ENCODE measurements around the gene ABCA5.

Gene ABCA5, protein sequence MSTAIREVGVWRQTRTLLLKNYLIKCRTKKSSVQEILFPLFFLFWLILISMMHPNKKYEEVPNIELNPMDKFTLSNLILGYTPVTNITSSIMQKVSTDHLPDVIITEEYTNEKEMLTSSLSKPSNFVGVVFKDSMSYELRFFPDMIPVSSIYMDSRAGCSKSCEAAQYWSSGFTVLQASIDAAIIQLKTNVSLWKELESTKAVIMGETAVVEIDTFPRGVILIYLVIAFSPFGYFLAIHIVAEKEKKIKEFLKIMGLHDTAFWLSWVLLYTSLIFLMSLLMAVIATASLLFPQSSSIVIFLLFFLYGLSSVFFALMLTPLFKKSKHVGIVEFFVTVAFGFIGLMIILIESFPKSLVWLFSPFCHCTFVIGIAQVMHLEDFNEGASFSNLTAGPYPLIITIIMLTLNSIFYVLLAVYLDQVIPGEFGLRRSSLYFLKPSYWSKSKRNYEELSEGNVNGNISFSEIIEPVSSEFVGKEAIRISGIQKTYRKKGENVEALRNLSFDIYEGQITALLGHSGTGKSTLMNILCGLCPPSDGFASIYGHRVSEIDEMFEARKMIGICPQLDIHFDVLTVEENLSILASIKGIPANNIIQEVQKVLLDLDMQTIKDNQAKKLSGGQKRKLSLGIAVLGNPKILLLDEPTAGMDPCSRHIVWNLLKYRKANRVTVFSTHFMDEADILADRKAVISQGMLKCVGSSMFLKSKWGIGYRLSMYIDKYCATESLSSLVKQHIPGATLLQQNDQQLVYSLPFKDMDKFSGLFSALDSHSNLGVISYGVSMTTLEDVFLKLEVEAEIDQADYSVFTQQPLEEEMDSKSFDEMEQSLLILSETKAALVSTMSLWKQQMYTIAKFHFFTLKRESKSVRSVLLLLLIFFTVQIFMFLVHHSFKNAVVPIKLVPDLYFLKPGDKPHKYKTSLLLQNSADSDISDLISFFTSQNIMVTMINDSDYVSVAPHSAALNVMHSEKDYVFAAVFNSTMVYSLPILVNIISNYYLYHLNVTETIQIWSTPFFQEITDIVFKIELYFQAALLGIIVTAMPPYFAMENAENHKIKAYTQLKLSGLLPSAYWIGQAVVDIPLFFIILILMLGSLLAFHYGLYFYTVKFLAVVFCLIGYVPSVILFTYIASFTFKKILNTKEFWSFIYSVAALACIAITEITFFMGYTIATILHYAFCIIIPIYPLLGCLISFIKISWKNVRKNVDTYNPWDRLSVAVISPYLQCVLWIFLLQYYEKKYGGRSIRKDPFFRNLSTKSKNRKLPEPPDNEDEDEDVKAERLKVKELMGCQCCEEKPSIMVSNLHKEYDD (N-terminal part only)

DNA sequence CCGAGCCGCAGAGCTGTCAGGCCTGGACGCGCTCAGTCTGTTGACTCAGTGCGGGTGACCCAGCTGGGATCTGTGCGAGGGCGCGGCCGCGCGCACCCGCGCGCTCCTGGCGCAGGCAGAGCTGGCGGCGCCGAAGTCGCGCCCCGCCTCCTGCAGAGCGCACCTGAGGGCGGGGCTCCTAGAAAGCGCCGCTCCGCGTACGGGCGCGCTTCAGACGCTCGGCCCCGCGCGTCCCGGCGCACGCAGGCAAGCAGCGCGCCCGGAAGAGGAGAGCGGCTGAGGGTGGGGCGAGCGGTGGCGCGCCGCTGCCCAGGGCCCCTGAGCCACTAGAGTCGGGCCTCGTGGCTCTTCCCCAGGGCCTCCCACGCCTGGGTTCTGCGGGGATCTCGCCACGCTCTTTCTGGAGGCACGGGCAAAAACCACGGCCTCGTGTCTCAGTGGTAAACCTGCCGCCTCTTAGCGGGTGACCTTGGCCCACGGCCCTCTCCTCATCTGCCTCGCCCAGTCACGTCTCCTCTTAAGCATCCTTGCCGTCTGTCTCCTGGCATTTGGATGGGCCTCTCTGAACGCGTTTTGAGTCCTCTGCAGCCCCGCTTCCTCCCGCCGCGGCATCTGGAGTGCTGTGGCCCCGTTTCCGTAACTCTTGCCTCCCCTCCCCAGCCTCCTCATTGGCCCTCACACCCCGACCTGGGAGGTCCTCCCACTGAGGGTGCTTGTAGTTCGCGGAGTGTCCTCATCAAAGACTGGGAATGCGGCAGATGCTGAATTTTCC is at the start of gene ABCA5:
Gene ABCA5 (minus strand): TSS at position 74 of the 772 bp plus-strand sequence. CDS start 12,718 bp downstream, outside the sequence.
- peak; percentile 81 for DNase-seq

DNA sequence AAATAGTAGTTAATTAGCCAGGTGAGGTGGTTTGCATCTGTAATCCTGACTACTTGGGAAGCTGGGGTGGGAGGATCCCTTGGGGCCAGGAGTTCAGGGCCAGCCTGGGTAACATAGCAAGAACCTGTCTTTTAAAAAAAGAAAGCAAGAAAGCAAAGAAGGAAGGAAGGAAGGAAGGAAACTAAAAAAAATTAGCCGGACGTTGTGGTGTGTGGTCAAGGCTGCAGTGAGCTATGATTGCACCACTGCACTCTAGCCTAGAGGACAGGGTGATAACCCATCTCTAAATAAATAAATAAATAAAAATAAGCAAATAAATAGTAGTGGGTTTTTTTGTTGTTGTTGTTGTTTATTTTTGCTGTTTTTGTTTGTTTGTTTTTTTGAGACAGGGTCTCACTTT is 48.3 kb upstream of the ABCA5 start:
- DNase-seq = no peak

DNA sequence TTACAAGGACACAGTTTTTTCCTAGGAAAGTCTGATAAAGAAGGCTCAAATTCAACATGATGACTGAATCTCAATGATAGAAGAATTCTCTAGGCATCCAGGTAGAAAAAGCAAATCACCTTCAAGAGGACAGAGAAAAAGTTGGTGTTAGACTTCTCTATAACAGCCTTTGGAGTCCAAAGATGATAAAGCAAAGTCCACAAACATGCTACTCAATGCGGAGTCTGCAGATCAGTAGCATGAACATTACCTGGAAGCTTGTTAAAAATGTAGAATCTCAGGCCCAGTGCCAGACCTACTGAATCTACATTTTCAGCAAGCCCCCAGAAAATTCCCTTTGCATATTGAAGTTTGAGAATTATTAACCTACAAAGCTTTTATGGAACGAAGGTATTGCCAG is 46.1 kb upstream of the ABCA5 start:
- DNase-seq = no peak

DNA sequence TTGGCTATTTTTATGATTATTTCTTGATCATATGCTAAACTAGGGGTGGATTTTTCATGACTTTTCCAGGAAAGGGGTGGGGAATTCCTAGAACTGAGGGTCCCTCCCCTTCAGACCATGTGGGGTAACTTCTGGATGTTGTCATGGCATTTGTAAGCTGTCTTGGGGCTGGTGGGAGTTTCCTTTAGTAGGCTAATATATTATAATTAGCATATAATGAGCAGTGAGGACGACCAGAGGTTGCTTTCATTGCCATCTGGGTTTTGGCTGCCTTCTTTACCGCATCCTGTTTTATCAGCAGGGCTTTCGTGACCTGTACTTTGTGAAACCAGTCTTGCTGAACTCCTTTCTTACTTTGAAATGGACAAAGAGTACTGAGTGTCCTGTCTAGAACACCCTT is 40.4 kb upstream of the ABCA5 start:
- no peak for DNase-seq

DNA sequence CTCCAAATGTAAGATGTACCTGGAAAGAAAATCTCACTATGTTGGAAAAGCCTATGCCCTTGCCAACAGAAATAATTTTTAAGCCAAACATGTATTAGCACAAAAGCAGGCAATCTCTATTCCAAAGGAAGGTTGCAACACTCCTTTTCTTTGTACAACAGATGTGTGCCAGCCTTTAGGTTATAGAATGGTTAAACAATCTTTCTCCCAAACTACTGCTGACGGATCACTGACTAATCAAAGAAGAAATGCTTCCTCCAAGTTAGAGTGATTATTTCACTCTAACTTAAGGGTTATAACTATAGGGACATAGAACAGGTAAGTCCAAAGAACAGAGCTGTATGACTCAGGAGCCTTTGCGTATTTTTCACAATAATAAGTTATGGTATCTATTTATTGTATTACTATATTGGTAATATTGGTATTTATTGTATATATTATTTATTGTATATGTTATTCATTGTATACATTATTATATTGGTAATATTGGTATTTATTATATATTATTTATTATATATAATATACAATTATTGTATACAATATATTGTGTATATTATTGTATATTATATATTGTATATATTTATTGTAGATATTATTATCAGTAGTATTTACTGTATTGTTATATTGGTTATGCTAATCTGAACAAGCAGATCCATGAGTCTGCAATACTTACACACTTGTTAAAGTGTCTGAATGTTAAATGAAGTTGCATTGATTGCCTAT is 36.7 kb upstream of the ABCA5 start:
- DNase-seq = no peak

DNA sequence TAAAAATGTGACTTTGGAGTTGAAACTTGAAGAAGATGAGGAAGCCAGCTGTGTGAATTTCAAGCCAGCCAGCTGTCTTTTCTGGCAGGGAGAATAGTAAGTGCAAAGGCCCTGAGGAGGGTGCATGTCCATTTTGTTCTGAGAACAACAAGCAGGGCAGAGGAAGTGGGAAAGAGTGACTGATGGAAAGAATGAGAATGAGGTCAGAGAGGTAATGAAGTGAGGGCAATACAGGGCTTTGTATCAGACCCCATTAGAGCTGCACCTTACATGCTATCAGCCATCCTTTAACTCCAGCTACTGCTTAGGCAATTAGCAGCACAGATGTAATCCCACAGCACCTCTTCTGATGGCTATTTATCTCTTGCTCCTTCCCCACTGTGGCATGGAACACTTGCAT is 34.2 kb upstream of the ABCA5 start:
- DNase-seq = no peak

DNA sequence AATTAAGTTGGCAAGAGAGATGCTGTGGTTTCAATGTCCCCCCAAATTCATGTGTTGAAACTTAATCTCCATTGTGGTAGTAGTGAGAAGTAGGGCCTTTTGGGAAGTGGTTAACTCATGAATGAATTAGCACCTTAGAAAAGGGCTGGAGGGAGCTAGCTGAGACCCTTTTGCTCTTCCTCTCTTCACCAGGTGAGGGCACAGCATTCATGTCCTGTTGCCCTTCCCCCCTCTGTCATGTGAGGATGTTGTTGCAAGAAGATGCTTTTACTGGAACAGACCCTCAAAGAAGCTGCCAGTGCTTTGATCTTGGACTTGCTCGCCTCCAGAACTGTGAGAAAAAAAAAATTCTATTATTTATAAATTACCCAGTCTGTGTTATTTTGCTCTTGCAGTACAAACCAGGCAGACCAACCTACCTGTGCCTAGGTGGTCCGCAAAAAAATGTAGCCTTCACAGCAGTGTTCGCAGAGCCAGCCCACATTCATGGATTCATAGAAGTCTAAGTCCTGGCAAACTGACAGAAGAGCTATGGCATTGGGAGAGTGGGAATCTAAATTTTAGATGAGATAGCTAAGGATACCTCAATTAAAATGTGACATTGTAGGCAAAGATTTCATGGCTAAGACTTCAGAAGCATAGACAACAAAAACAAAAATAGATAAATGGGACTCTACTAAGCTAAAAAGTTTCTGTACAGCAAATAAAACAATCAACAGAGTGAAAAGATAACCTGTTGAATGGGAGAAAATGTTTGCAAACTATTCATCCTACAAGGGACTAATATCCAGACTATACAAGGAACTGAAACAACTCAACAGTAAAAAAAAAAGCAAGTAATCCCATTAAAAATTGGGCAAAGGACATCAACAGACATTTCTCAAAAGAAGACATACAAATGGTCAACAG is 32.0 kb upstream of the ABCA5 start:
- no peak for DNase-seq

DNA sequence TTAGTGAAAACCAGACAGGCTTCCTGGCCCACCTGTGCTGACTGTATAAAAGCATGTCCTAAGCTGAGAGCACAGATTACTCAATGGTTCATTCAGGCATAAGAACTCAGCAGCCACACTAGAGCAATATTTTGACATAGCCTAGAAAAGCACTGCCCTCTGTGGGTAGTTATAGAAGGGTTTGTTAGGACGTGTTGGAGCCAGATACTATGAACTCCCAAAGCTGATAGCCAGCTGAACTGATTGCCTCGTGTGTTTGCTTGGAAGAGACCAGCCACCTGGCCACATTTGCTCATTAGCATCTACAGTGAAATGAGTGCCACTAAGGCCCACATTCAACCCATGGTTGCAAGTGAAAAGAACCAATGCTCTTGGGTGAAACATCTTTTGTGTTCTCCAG is 30.8 kb upstream of the ABCA5 start:
- DNase-seq = no peak

DNA sequence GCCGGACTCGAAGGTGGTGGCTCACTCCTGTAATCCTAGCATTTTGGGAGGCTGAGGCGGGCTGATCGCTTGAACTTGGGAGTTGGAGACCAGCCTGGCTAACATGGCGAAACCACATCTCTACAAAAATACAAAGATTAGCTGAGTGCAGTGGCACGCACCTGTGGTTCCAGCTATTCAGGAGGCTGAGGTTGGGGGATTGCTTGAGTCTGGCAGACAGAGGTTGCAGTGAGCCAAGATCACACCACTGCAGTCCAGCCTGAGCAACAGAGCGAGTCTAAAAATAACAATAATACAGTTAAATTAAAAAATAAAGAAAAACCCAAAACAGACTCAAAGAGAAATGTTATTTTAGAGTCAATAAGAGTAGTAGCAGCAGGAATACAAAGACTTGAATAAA is 29.7 kb upstream of the ABCA5 start:
- DNase-seq = no peak

DNA sequence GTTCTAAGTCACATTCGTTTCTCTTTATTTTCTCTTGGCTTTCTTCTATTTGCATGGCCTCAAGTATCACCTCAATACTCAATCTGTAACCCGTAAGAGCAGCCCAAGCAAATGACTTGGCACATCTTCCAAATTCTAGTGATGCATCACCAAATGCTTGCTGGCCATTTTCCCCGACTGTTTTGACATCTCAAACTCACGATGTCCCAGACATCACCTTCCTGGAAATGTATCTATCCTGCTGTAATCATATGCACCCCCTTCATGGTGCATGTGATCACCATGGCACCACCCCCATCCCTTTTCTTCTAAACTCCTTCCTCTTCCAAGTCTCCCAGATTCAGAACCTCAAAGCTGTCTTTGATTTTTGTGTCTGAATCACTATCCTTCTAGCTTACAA is 24.0 kb upstream of the ABCA5 start:
- DNase-seq = no peak

DNA sequence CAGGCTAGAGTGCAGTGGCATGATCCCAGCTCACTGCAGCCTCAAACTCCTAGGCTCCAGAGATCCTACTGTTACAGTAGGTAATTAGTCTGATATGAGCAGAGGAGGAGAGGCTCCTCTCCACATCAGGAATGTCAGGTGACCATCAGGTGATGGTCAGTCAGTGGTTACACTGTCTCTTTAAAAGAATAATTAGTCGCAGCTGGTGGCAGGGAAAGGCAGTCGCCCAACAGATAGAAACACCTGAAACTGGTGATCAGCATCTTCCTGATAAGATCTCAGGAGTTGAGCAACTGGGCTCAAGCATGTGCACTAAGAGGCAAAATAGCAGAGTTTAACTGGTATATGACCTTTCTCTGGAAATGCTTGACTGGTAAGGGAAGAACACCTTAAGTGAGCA is 21.5 kb upstream of the ABCA5 start:
- no peak for DNase-seq

DNA sequence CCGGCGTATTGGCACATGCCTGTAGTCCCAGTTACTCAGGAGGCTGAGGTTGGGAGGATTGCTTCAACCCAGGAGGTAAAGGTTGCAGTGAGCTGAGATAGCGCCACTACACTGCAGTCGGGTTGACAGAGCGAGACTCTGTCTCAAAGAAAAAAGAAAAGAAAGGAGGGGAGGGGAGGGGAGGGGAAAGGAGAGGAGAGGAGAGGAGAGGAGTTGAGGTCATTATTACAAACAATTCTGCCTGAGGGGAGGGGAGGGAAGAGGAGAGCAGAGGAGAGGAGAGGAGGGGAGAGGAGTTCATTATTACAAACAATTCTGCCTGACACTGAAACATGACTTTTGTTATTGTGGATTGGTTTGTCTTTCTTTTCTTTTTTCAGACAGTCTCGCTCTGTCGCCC is 19.8 kb upstream of the ABCA5 start:
- DNase-seq = no peak

DNA sequence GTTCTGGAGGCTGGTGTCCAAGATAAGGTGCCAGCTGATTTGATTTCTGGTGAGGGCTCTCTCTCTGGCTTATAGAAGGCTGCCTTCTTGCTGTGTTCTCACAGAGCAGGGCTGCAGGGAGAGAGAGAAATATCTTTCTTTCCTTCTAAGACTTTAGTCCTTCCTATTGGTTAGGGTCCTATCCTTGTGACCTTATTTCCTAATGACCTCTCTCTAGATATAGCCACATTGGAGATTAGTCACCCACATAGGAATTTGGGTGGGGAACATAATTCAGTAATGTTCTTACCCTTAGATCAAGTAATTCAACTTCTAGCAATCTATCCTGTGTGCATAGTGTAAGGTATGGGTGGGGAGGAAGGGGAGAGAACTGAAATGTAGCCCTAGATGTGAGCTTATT is 18.0 kb upstream of the ABCA5 start:
- no peak for DNase-seq

DNA sequence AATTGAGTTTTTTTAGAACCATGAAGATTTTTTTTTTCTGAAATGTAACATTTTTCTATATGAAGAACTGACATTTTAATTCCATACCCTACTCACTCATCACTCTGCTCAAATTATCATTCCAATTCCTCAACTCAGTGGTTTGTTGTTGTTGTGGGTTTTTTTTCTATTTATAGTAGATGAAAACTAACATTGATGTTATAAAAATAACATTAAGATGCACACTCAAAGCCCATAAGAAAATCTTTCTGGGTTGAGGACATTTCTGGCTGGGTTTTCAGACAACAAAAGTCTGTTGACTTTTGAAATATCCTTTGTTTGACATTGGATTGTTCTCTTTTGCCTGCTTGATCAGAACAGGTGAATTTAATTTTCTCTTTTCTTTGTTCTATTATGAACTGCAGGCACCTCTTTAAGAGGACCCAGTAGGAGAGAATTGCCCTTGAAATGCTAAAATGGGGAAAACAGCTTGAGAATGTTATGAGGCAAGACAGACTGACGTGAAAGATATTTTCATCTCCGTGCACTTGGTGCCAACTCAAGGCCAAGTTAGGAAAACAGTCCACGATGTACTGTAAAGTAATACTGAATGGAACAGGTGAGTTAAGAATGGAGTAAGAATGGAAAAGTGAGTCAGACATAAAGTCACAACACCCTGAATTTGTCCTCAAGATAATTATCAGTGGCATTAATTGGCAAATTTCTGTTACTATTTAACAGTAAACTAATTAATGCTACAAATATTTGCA is 16.1 kb upstream of the ABCA5 start:
- DNase-seq = no peak

DNA sequence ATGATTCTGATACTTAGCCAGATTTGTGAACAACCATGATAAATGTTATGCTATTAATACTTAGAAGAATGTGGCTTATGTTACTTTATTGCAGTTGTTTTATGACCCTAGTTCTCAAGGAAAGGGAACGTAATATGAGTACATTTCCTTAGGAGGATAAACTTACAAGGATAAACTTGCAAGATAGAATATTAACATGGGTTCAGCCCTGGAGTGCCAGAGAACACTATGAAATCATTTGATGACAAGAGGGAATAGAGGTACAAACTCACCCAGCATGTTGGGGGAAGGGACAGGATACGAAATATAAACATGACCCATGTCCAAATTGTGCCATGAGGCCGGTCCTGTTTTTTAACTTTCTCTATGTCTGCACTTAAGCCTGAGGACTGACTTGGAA is 13.0 kb upstream of the ABCA5 start:
- DNase-seq = no peak

DNA sequence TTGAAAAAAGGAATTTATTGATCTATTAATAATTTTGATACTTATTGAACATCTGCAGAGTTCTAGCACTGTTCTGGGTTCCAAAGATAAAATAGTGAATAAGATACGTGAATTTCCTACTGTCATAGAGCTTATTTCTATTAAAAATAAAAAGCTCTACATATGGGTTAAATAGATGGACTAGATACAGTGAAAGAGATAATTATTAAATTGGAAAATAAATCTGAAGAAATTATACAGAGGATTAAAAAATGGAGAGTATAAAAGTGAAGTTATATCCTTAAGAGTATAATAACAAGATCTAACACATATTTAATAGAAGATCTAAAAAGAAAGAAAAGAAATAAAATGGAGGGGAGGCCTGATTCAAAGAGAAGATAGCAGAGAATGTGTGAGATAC is 10.1 kb upstream of the ABCA5 start:
- DNase-seq = no peak

DNA sequence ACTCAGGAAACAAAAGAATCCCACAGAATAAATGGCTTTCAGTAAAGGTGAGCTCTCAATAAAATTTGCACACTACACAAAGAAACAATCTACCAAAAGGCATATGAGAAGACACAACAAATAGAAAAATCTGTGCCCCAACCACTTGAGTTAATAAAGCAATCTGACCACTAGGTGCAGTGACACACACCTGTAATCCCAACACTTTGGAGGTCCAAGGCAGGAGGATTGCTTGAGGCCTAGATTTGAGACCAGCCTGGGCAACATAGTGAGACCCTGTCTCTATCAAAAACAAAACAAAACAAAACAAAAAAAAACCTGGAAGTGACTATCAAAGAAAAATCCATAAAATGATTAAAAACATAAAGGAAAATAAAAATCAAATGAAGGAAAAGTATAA is 9.6 kb upstream of the ABCA5 start:
- no peak for DNase-seq

DNA sequence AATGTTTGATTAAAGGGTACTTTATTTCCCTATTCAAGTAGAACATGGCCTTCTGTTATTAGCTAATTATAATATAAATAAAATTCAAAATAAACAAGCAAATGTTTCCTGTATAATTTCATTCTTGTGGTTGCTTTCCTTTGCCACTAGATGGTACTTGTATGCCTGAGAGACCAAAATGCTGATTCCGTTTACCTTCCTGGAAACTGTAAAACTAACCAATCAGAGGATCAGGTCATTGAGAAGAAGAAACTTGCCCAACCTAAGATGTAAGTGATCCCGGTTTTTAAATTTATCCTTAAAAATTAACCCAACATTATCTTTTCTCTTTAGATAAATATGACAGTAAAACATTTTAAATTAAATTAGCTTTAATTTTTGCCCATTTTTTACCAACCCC is 8.1 kb upstream of the ABCA5 start:
- DNase-seq = no peak

DNA sequence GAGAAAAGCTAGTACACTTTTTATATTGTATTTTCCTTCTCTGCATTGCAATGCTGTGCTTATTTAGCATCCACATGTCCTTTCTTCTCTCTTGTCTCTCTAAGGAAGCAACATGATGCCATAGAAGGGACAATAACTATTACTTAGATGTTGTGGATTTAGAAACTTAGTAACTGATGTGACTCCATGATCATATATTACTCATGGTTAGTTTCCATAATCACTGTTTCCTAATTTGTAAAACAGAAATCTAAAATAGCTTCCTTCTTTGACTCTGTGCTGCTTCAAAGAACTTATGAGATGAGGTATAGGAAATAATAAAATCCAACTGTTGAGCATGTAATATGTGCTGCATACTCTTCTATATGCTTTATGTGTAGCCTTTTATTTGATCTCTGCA is 6.6 kb upstream of the ABCA5 start:
- no peak for DNase-seq

DNA sequence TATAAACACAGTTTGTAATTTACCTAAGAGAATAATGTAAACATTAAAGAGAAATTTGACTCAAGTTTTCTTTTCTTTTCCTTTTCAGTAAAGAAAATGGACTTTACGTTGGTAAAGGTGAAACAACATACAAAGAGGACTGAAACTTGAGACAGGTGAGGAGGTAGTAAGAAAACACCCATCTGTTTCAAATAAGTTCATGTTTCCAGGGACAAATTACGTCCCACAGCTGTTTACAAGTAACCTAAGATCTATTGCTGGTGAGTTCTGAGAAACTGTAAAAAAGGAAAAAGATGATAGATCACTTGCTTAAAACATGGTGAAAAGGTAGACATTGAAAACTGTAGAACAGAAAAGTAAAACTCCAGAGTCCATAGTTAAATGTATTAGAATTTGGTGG is 4.8 kb upstream of the ABCA5 start:
- no peak for DNase-seq
